SW 1271 (cell line): Measurements from ENCODE around the gene MSI2.

Source experiments
- DNase-seq, 2 experiments: peaks; one replicate each; lab custom pipeline; 2025; lab: John Stamatoyannopoulos, UW

MSI2 gene

GRCh38 chr17:57577751-57578607 lies 321.7 kb downstream of the MSI2 start:
- DNase-seq = no peak

GRCh38 chr17:57578608-57579225 lies 322.4 kb downstream of the MSI2 start:
- DNase-seq = no peak

GRCh38 chr17:57579245-57579644 lies 322.9 kb downstream of the MSI2 start:
- no peak for DNase-seq

GRCh38 chr17:57580055-57580739 lies 323.9 kb downstream of the MSI2 start:
- no peak for DNase-seq

- no peak for DNase-seq
Measured at GRCh38 chr17:57582881-57583756, 326.8 kb downstream of the MSI2 start.

- DNase-seq = no peak
Measured at GRCh38 chr17:57584050-57584551, 327.8 kb downstream of the MSI2 start.

- DNase-seq = no peak
Measured at GRCh38 chr17:57585341-57586195, 329.2 kb downstream of the MSI2 start.

- no peak for DNase-seq
Measured at GRCh38 chr17:57586196-57586740, 329.9 kb downstream of the MSI2 start.

- DNase-seq = no peak
Measured at GRCh38 chr17:57586742-57587141, 330.4 kb downstream of the MSI2 start.

GRCh38 chr17:57587193-57587969 lies 331.1 kb downstream of the MSI2 start:
- no peak for DNase-seq

GRCh38 chr17:57588086-57588485 lies 331.8 kb downstream of the MSI2 start:
- DNase-seq = no peak

- no peak for DNase-seq
Measured at GRCh38 chr17:57589151-57590034, 333.1 kb downstream of the MSI2 start.

- no peak for DNase-seq
Measured at GRCh38 chr17:57593739-57594462, 337.6 kb downstream of the MSI2 start.

- DNase-seq = no peak
Measured at GRCh38 chr17:57594767-57595166, 338.4 kb downstream of the MSI2 start.

- no peak for DNase-seq
Measured at GRCh38 chr17:57595426-57595825, 339.1 kb downstream of the MSI2 start.

- no peak for DNase-seq
Measured at GRCh38 chr17:57595947-57596695, 339.8 kb downstream of the MSI2 start.

- no peak for DNase-seq
Measured at GRCh38 chr17:57597101-57597500, 340.8 kb downstream of the MSI2 start.
